H1 (cell line): Measurements from ENCODE around the gene GLRA2. TPM values are rescaled to one million over a fixed set of nuclear protein-coding genes. Genes with fewer than 3 reads are reported as not detected.

Experiments used
- CTCF ChIA-PET: fragments of 300-600 bp; sonication (Branson Sonifier 250); formaldehyde crosslinking; loops from one replicate; lab custom pipeline; 2021; ENCODE audit not compliant: partially characterized antibody; lab: Charles Lee
- POLR2A ChIA-PET: fragments of 300-600 bp; sonication (Branson Sonifier 250); formaldehyde crosslinking; loops from one replicate; lab custom pipeline; 2021; ENCODE audit warnings: inconsistent platforms; ENCODE audit not compliant: partially characterized antibody; lab: Charles Lee
- DNase-seq, 2 experiments: peaks; one replicate each; pipeline versions ENCODE4 v3.0.0 to v3.0.0-alpha.2; 2010 to 2022; ENCODE audit warnings: low spot score in 2 of 2, low read depth in 1 of 2, mixed read lengths in 1 of 2
- FAIRE-seq: peaks from 2 replicates; lab custom pipeline; 2011; peaks lifted over from hg19 to GRCh38; lab: Jason Lieb, UNC
- H2AFZ ChIP-seq: 2 replicates; pipeline ENCODE4 v1.8.1; 2012; ENCODE audit warnings: low read length, inconsistent platforms
- H2AK5ac ChIP-seq: 2 replicates; pipeline ENCODE4 v1.6.1; 2013; ENCODE audit warnings: low read depth, low read length
- H2BK120ac ChIP-seq: replicated peaks from 2 replicates; pipeline ENCODE3; 2013; ENCODE audit warnings: low read depth, low read length, inconsistent platforms
- H2BK12ac ChIP-seq: 2 replicates; pipeline ENCODE4 v1.6.1; 2013; ENCODE audit warnings: low read depth, low read length
- H2BK15ac ChIP-seq: 2 replicates; pipeline ENCODE4 v1.6.1; 2013; ENCODE audit warnings: low read length
- H2BK20ac ChIP-seq: 2 replicates; pipeline ENCODE4 v1.6.1; 2013; ENCODE audit warnings: low read length
- H2BK5ac ChIP-seq: 2 replicates; pipeline ENCODE4 v1.6.1; 2013; ENCODE audit warnings: low read depth, low read length
- H3K14ac ChIP-seq: 2 replicates; pipeline ENCODE4 v1.6.1; 2013; ENCODE audit warnings: inconsistent platforms; ENCODE audit not compliant: insufficient read length
- H3K18ac ChIP-seq: 2 replicates; pipeline ENCODE4 v1.6.1; 2013; ENCODE audit warnings: low read length; ENCODE audit errors: extremely low read depth
- H3K23ac ChIP-seq: 2 replicates; pipeline ENCODE4 v1.6.1; 2013; ENCODE audit warnings: inconsistent platforms; ENCODE audit not compliant: insufficient read length
- H3K23me2 ChIP-seq: 2 replicates; pipeline ENCODE4 v1.6.1; 2013; ENCODE audit warnings: low read depth, low read length
- H3K27ac ChIP-seq: 2 replicates; pipeline ENCODE4 v1.6.1; 2011; ENCODE audit warnings: low read depth, low read length, inconsistent platforms
- H3K27me3 ChIP-seq, 4 experiments: replicated peaks in 1 of 4; 1 replicate in 1 of 4; 2 replicates in 3 of 4; pipeline versions ENCODE4 v1.6.1 to v1.8.1; 2011 to 2013; ENCODE audit warnings: low read length in 3 of 4, mild to moderate bottlenecking in 3 of 4, inconsistent platforms in 2 of 4, mixed read lengths in 2 of 4, moderate library complexity in 1 of 4; ENCODE audit not compliant: control insufficient read depth in 3 of 4, insufficient read depth in 3 of 4; ENCODE audit errors: extremely low read depth in 1 of 4
- H3K36me3 ChIP-seq, 4 experiments: 2 replicates each; pipeline versions ENCODE4 v1.6.1 to v1.8.1; 2011 to 2013; ENCODE audit warnings: mild to moderate bottlenecking in 4 of 4, low read length in 3 of 4, moderate library complexity in 2 of 4, control low read depth in 1 of 4, inconsistent platforms in 1 of 4; ENCODE audit not compliant: insufficient read depth in 4 of 4, control insufficient read depth in 2 of 4
- H3K4ac ChIP-seq: replicated peaks from 2 replicates; pipeline ENCODE3; 2013; ENCODE audit warnings: low read length, low read depth, mixed read lengths, inconsistent platforms; ENCODE audit not compliant: insufficient read length
- H3K4me1 ChIP-seq, 4 experiments: replicated peaks in 1 of 4; 1 replicate in 1 of 4; 2 replicates in 3 of 4; pipeline versions ENCODE4 v1.6.1 to v1.8.1; 2011 to 2013; ENCODE audit warnings: low read length in 3 of 4, inconsistent platforms in 2 of 4, mixed read lengths in 1 of 4; ENCODE audit not compliant: insufficient read depth in 4 of 4, control insufficient read depth in 3 of 4
- H3K4me2 ChIP-seq, 2 experiments: 2 replicates each; pipeline versions ENCODE4 v1.6.1 to v1.8.1; 2011 to 2013; ENCODE audit warnings: low read depth in 2 of 2, low read length in 2 of 2, control low read depth in 1 of 2, inconsistent platforms in 1 of 2, mild to moderate bottlenecking in 1 of 2; ENCODE audit not compliant: insufficient read depth in 1 of 2
- H3K4me3 ChIP-seq, 4 experiments: fragments of 200-600, 300-600 bp in 1 of 4; sonication (generic), shearing (Covaris generic), sonication (Bioruptor Twin) in 1 of 4; 2 replicates each; pipeline versions ENCODE4 v1.5.1 to v1.8.1; 2011 to 2016; ENCODE audit warnings: low read length in 4 of 4, low read depth in 3 of 4, control low read depth in 2 of 4, inconsistent platforms in 2 of 4, mild to moderate bottlenecking in 2 of 4, mixed read lengths in 1 of 4, moderate library complexity in 1 of 4; ENCODE audit not compliant: insufficient read depth in 2 of 4; ENCODE audit errors: extremely low read depth in 1 of 4
- H3K56ac ChIP-seq: replicated peaks from 2 replicates; pipeline ENCODE3; 2013; ENCODE audit warnings: low read depth, mild to moderate bottlenecking, mixed read lengths, low read length, inconsistent platforms; ENCODE audit not compliant: insufficient read length
- H3K79me1 ChIP-seq: 2 replicates; pipeline ENCODE4 v1.6.1; 2013; ENCODE audit warnings: low read depth, low read length, control low read depth
- H3K79me2 ChIP-seq, 2 experiments: 2 replicates each; pipeline versions ENCODE4 v1.6.1 to v1.8.1; 2012 to 2013; ENCODE audit warnings: low read length in 2 of 2, mild to moderate bottlenecking in 2 of 2, inconsistent platforms in 1 of 2; ENCODE audit not compliant: insufficient read depth in 2 of 2, control insufficient read depth in 1 of 2
- H3K9ac ChIP-seq, 4 experiments: replicated peaks in 1 of 4; 1 replicate in 1 of 4; 2 replicates in 3 of 4; pipeline versions ENCODE4 v1.6.1 to v1.8.1; 2011 to 2013; ENCODE audit warnings: low read depth in 3 of 4, low read length in 3 of 4, control low read depth in 2 of 4, mild to moderate bottlenecking in 2 of 4, moderate library complexity in 2 of 4, inconsistent platforms in 1 of 4; ENCODE audit errors: extremely low read depth in 1 of 4
- H3K9me3 ChIP-seq, 2 experiments: 2 replicates each; pipeline versions ENCODE4 v1.6.1 to v1.8.1; 2012 to 2013; ENCODE audit warnings: mild to moderate bottlenecking in 2 of 2, moderate library complexity in 2 of 2, control low read depth in 1 of 2, inconsistent platforms in 1 of 2, low read depth in 1 of 2, low read length in 1 of 2, mixed read lengths in 1 of 2; ENCODE audit not compliant: insufficient read depth in 2 of 2
- H4K20me1 ChIP-seq, 2 experiments: replicated peaks in 1 of 2; 2 replicates each; pipeline versions ENCODE3 to v1.8.1; 2011 to 2013; ENCODE audit warnings: inconsistent platforms in 2 of 2, low read length in 2 of 2, mild to moderate bottlenecking in 1 of 2; ENCODE audit not compliant: insufficient read depth in 2 of 2, control insufficient read depth in 1 of 2
- H4K5ac ChIP-seq: 2 replicates; pipeline ENCODE4 v1.6.1; 2013; ENCODE audit warnings: low read length, low read depth, mixed read lengths, inconsistent platforms; ENCODE audit not compliant: insufficient read length
- H4K8ac ChIP-seq: 2 replicates; pipeline ENCODE4 v1.8.0; 2013; ENCODE audit warnings: mild to moderate bottlenecking, moderate library complexity, low read length, inconsistent platforms; ENCODE audit not compliant: insufficient read depth; ENCODE audit errors: extremely low read depth
- H4K91ac ChIP-seq: replicated peaks from 2 replicates; pipeline ENCODE3; 2013; ENCODE audit warnings: low read length, mixed read lengths, inconsistent platforms; ENCODE audit not compliant: insufficient read length
- BCL11A ChIP-seq, 2 experiments: IDR thresholded peaks; one replicate each; pipeline ENCODE4 v1.6.1; 2011; ENCODE audit warnings: low read depth in 2 of 2, low read length in 2 of 2, mild to moderate bottlenecking in 2 of 2
- CHD2 ChIP-seq: IDR thresholded peaks from 2 replicates; pipeline ENCODE4 v1.6.1; 2012; ENCODE audit warnings: low read length, improper control_type of control experiment
- CREB1 ChIP-seq: IDR thresholded peaks from 2 replicates; pipeline ENCODE4 v1.6.1; 2012; ENCODE audit warnings: inconsistent platforms
- E2F6 ChIP-seq: IDR thresholded peaks from 2 replicates; pipeline ENCODE4 v1.6.1; 2012; ENCODE audit warnings: inconsistent platforms
- EGR1 ChIP-seq: IDR thresholded peaks from 2 replicates; pipeline ENCODE4 v1.6.1; 2011; ENCODE audit warnings: low read depth, low read length, borderline replicate concordance
- GABPA ChIP-seq: IDR thresholded peaks from 2 replicates; pipeline ENCODE4 v1.6.1; 2011; ENCODE audit warnings: mild to moderate bottlenecking, low read length, moderate library complexity, borderline replicate concordance; ENCODE audit not compliant: insufficient read depth
- HDAC6 ChIP-seq: IDR thresholded peaks from one replicate; pipeline ENCODE4 v1.7.1; 2012; ENCODE audit warnings: low read depth, mild to moderate bottlenecking, inconsistent platforms, low read length, moderate library complexity
- JUN ChIP-seq: IDR thresholded peaks from 2 replicates; pipeline ENCODE4 v1.6.1; 2011; ENCODE audit warnings: low read depth, mild to moderate bottlenecking, improper control_type of control experiment, low read length
- NANOG ChIP-seq: IDR thresholded peaks from 2 replicates; pipeline ENCODE4 v1.6.1; 2011; ENCODE audit warnings: low read length, low read depth, mild to moderate bottlenecking, inconsistent platforms; ENCODE audit not compliant: insufficient read depth, poor library complexity, severe bottlenecking
- POLR2AphosphoS5 ChIP-seq: IDR thresholded peaks from 2 replicates; pipeline ENCODE4 v1.6.1; 2011; ENCODE audit warnings: low read depth, low read length
- RAD21 ChIP-seq, 2 experiments: IDR thresholded peaks in 1 of 2; conservative IDR thresholded peaks in 1 of 2; 2 replicates each; pipeline ENCODE4 v1.6.1; 2011; ENCODE audit warnings: low read depth in 2 of 2, low read length in 2 of 2, improper control_type of control experiment in 1 of 2, inconsistent platforms in 1 of 2, mild to moderate bottlenecking in 1 of 2, moderate library complexity in 1 of 2
- SIRT6 ChIP-seq: IDR thresholded peaks from one replicate; pipeline ENCODE4 v1.7.1; 2012; ENCODE audit warnings: low read length, inconsistent platforms
- TAF7 ChIP-seq: optimal IDR thresholded peaks from 2 replicates; pipeline ENCODE3; 2011; ENCODE audit warnings: low read depth, mild to moderate bottlenecking, inconsistent platforms, low read length, moderate library complexity, borderline replicate concordance
- TCF12 ChIP-seq: IDR thresholded peaks from 2 replicates; pipeline ENCODE4 v1.6.1; 2011; ENCODE audit warnings: low read depth, mild to moderate bottlenecking, low read length
- ZNF274 ChIP-seq: IDR thresholded peaks from 2 replicates; pipeline ENCODE4 v1.7.0; 2012; ENCODE audit warnings: low read length, borderline replicate concordance; ENCODE audit errors: extremely low read depth
- WGBS, 2 experiments: shearing (Covaris generic) in 1 of 2; methylation state at CpG; one replicate each; pipeline versions ENCODE4 v1.1.6 to v1.1.7; 2013 to 2015; ENCODE audit warnings: low lambda C conversion rate in 2 of 2, mixed read lengths in 2 of 2, inconsistent platforms in 1 of 2, low coverage in 1 of 2, missing lambda C conversion rate in 1 of 2; ENCODE audit not compliant: insufficient replicate concordance in 2 of 2, insufficient coverage in 1 of 2, insufficient read length in 1 of 2; ENCODE audit errors: extremely low coverage in 1 of 2, missing lambda C conversion rate in 1 of 2; 5-methylcytosine and 5-hydroxymethylcytosine counted together
- polyA plus RNA-seq, 7 experiments: library from polyadenylated mRNA; depleted of rRNA in 3 of 7; stranded (reverse) in 5 of 7; unstranded in 2 of 7; fragments of >200 nt in 5 of 7; fragments of 200-250 nt in 2 of 7; gene quantifications; 1 replicate in 5 of 7; 2 replicates in 1 of 7; 4 replicates in 1 of 7; pipeline versions ENCODE4 v1.2.1 to v1.2.3, GENCODE V29; 2011 to 2013; ENCODE audit warnings: missing spikeins in 2 of 7, mixed read lengths in 2 of 7
- total RNA-seq: library from RNA; stranded (reverse); fragmentation: NEBNext Ultra II Directional; extraction: Animal tissue kit (Norgen Biotek cat#: 25700); gene quantifications from 2 replicates; pipeline ENCODE4 v1.2.1, GENCODE V29; 2021

GLRA2 gene
- total and polyA plus RNA-seq, 2 of the 8 experiments (the other 6 are each of a cell fraction or from before 2014, with no cell fraction given): not detected

- H3K4me2 ChIP-seq: no peak overlapping the region
- 84% methylated on average over 7 of the region's 8 CpGs; no CpG with 5 or more reads in 1 of the 2 experiments for WGBS, 2 experiments
- H3K4ac ChIP-seq: no peak overlapping the region
- H3K27me3 ChIP-seq: no peaks in the 10 kb centered on the region
- no peak overlapping the region for H4K91ac ChIP-seq
- no peak overlapping the region for H2BK5ac ChIP-seq
- no peak overlapping the region for H2BK120ac ChIP-seq
- no peaks in the 10 kb centered on the region for H4K20me1 ChIP-seq
- CTCF ChIA-PET: no interaction called here
- H3K9me3 ChIP-seq: no peaks in the 10 kb centered on the region
- no peak overlapping the region for H2BK15ac ChIP-seq
- H2BK12ac ChIP-seq: no peak overlapping the region
- DNase-seq: no peak
- no peak for FAIRE-seq
- no peak overlapping the region for H3K23ac ChIP-seq
- no peaks in the 10 kb centered on the region for H3K79me1 ChIP-seq
- no peak overlapping the region for H3K56ac ChIP-seq
- H3K4me1 ChIP-seq: no peaks in the 10 kb centered on the region
- H2BK20ac ChIP-seq: no peak overlapping the region
- no peak overlapping the region for H4K8ac ChIP-seq
- no peak overlapping the region for H3K18ac ChIP-seq
- H3K14ac ChIP-seq: no peak overlapping the region
- H2AFZ ChIP-seq: no peak overlapping the region
- H3K79me2 ChIP-seq: no peaks in the 10 kb centered on the region
- H3K4me3 ChIP-seq: no peak overlapping the region
- POLR2A ChIA-PET: no interaction called here
- H3K36me3 ChIP-seq: no peaks in the 10 kb centered on the region
- H3K9ac ChIP-seq: no peak overlapping the region
- no peaks in the 10 kb centered on the region for H3K23me2 ChIP-seq
- no peak overlapping the region for H4K5ac ChIP-seq
- H3K27ac ChIP-seq: no peak overlapping the region
- no peak overlapping the region for H2AK5ac ChIP-seq
- TF ChIP-seq SIRT6: no peak
- TF ChIP-seq CHD2: no peak
- TF ChIP-seq E2F6: no peak
- TF ChIP-seq HDAC6: no peak
- TF ChIP-seq CREB1: no peak
- TF ChIP-seq EGR1: no peak
- no peak for TF ChIP-seq BCL11A (IDR thresholded peaks at IDR 0.05; ENCODE audit: low read depth in 2 of 2, low read length in 2 of 2)
- TF ChIP-seq TCF12: no peak
- no peak for TF ChIP-seq NANOG
- no peak for TF ChIP-seq ZNF274
- TF ChIP-seq RAD21 (IDR thresholded peaks at IDR 0.05 in 1 of 2, conservative IDR thresholded peaks at IDR 0.05 in 1 of 2; ENCODE audit: low read depth in 2 of 2, low read length in 2 of 2): no peak
- TF ChIP-seq POLR2AphosphoS5: no peak
- TF ChIP-seq JUN: no peak
- TF ChIP-seq GABPA: no peak
- no peak for TF ChIP-seq TAF7
These were observed 51.7 kb downstream of the GLRA2 start for GRCh38 chrX:14581081-14581480.
